Testis (tissue), 2 donors: ENCODE data around the gene CRISPLD2.

Experiments
- POLR2A ChIP-seq: fragments of 450-650 bp; IDR thresholded peaks from one replicate; pipeline ENCODE4 v1.6.1; 2017; ENCODE audit warnings: antibody characterized with exemption, mild to moderate bottlenecking, moderate library complexity
- TF ChIP-seq, protein P1 (sequence below), 3 experiments: fragments of 450-650 bp in 2 of 3; fragments of 200-600 bp in 1 of 3; sonication (generic) in 1 of 3; IDR thresholded peaks; one replicate each; pipeline ENCODE4 v1.5.1; 2016 to 2019; ENCODE audit warnings: antibody characterized with exemption in 3 of 3, mild to moderate bottlenecking in 2 of 3, moderate library complexity in 1 of 3

DNA sequence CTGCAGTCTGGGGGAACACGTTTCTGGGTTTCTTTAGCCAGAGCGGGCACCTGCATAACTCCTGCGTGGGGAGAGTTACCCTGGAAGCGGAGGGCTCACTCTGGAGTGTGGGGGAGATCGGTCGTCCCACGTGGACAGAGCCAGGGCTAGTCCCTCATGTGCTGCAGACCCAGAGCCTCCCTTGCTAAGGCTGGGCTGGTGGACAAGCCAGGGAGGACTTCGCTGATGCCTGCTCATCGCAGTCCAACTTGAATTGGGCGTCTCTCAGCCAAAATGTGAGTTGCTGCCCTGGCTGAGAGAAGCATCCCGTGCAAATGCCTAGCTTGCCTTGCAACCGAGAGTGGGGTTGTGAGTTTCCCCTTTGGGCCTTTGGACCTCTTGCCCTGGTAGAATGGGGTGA is 986 bp downstream of the CRISPLD2 start:
- TF ChIP-seq, protein P1, sequence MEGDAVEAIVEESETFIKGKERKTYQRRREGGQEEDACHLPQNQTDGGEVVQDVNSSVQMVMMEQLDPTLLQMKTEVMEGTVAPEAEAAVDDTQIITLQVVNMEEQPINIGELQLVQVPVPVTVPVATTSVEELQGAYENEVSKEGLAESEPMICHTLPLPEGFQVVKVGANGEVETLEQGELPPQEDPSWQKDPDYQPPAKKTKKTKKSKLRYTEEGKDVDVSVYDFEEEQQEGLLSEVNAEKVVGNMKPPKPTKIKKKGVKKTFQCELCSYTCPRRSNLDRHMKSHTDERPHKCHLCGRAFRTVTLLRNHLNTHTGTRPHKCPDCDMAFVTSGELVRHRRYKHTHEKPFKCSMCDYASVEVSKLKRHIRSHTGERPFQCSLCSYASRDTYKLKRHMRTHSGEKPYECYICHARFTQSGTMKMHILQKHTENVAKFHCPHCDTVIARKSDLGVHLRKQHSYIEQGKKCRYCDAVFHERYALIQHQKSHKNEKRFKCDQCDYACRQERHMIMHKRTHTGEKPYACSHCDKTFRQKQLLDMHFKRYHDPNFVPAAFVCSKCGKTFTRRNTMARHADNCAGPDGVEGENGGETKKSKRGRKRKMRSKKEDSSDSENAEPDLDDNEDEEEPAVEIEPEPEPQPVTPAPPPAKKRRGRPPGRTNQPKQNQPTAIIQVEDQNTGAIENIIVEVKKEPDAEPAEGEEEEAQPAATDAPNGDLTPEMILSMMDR (IDR thresholded peaks at IDR 0.05), result no peak
- no peak for TF ChIP-seq POLR2A
